SK-N-SH (cell line): Measurements from ENCODE around the gene DUSP1. TPM values are rescaled to one million over a fixed set of nuclear protein-coding genes. Genes with fewer than 3 reads are reported as not detected.

Experiments
- CTCF ChIA-PET: fragments of 300-600, 350-600 bp; formaldehyde crosslinking; extraction: SDS; loops from one replicate; lab custom pipeline; 2021; lab: Yijun Ruan, JAX
- POLR2A ChIA-PET: fragments of 350-600 bp; sonication (Branson Sonifier 250); formaldehyde crosslinking; extraction: SDS; loops from one replicate; lab custom pipeline; 2020; ENCODE audit warnings: antibody characterized with exemption, inconsistent platforms; lab: Yijun Ruan, JAX
- DNase-seq: peaks from one replicate; pipeline ENCODE4 v3.0.0; 2012
- H2AFZ ChIP-seq: fragments of 200-600 bp; sonication (generic); 2 replicates; pipeline ENCODE4 v1.8.1; 2016; ENCODE audit warnings: antibody characterized with exemption, mild to moderate bottlenecking, low read depth
- H3F3A ChIP-seq: fragments of 200-600 bp; sonication (generic); replicated peaks from 2 replicates; pipeline ENCODE3; 2016; ENCODE audit warnings: antibody characterized with exemption, mild to moderate bottlenecking; ENCODE audit not compliant: insufficient read depth
- H3K27ac ChIP-seq, 2 experiments: fragments of 200-500 bp in 1 of 2; fragments of 200-600 bp in 1 of 2; sonication (Bioruptor generic) in 1 of 2; sonication (generic), shearing (Covaris generic) in 1 of 2; 2 replicates each; pipeline versions ENCODE4 v1.5.1 to v1.6.1; 2014 to 2016; ENCODE audit warnings: low read depth in 2 of 2, inconsistent platforms in 1 of 2, low read length in 1 of 2, mild to moderate bottlenecking in 1 of 2, mixed read lengths in 1 of 2
- H3K27me3 ChIP-seq: fragments of 200-600 bp; sonication (generic), shearing (Covaris generic); 2 replicates; pipeline ENCODE4 v1.6.1; 2016; ENCODE audit warnings: mixed run types; ENCODE audit not compliant: insufficient read depth
- H3K36me3 ChIP-seq, 2 experiments: fragments of 200-500 bp in 1 of 2; fragments of 200-600 bp in 1 of 2; sonication (Bioruptor generic) in 1 of 2; sonication (generic) in 1 of 2; replicated peaks in 1 of 2; 2 replicates each; pipeline versions ENCODE3 to v1.5.1; 2014 to 2016; ENCODE audit warnings: low read length in 1 of 2, mild to moderate bottlenecking in 1 of 2; ENCODE audit not compliant: insufficient read depth in 2 of 2, control insufficient read depth in 1 of 2
- H3K4me1 ChIP-seq, 2 experiments: fragments of 200-500 bp in 1 of 2; fragments of 200-600 bp in 1 of 2; sonication (Bioruptor generic) in 1 of 2; sonication (generic), shearing (Covaris generic) in 1 of 2; 2 replicates each; pipeline versions ENCODE4 v1.5.1 to v1.6.1; 2014 to 2016; ENCODE audit warnings: low read depth in 1 of 2, low read length in 1 of 2, mixed run types in 1 of 2; ENCODE audit not compliant: insufficient read depth in 2 of 2, control insufficient read depth in 1 of 2
- H3K4me2 ChIP-seq: fragments of 200-600 bp; sonication (generic), shearing (Covaris generic); 2 replicates; pipeline ENCODE4 v1.6.1; 2017; ENCODE audit warnings: mixed run types
- H3K4me3 ChIP-seq, 2 experiments: fragments of 200-500 bp in 1 of 2; fragments of 200-600 bp in 1 of 2; sonication (Bioruptor generic) in 1 of 2; sonication (generic), shearing (Covaris generic) in 1 of 2; 2 replicates each; pipeline versions ENCODE4 v1.5.1 to v1.8.1; 2014 to 2016; ENCODE audit warnings: low read depth in 2 of 2, inconsistent platforms in 1 of 2, low read length in 1 of 2, mild to moderate bottlenecking in 1 of 2, mixed read lengths in 1 of 2, moderate library complexity in 1 of 2
- H3K79me2 ChIP-seq: fragments of 200-600 bp; sonication (generic); 2 replicates; pipeline ENCODE4 v1.8.1; 2017; ENCODE audit warnings: mild to moderate bottlenecking; ENCODE audit not compliant: insufficient read depth
- H3K9ac ChIP-seq: fragments of 200-600 bp; sonication (generic); 2 replicates; pipeline ENCODE4 v1.6.1; 2017; ENCODE audit warnings: mixed run types
- H3K9me2 ChIP-seq: fragments of 200-600 bp; sonication (generic); 2 replicates; pipeline ENCODE4 v1.6.1; 2017; ENCODE audit warnings: mixed run types
- H3K9me3 ChIP-seq: fragments of 200-600 bp; sonication (generic); 2 replicates; pipeline ENCODE4 v1.6.1; 2017; ENCODE audit warnings: mixed run types, mild to moderate bottlenecking, moderate library complexity
- H4K20me1 ChIP-seq: fragments of 200-600 bp; sonication (generic); 2 replicates; pipeline ENCODE4 v1.6.1; 2017; ENCODE audit warnings: mild to moderate bottlenecking, mixed run types; ENCODE audit not compliant: insufficient read depth
- CHD2 ChIP-seq: fragments of 150-350 bp; IDR thresholded peaks from 2 replicates; pipeline ENCODE4 v1.6.1; 2018; ENCODE audit warnings: low read length; ENCODE audit not compliant: partially characterized antibody
- CTCF ChIP-seq: fragments of 200-600 bp; sonication (generic); IDR thresholded peaks from 2 replicates; pipeline ENCODE4 v1.6.1; 2017; ENCODE audit warnings: antibody characterized with exemption, mild to moderate bottlenecking, moderate library complexity
- EP300 ChIP-seq, 2 experiments: IDR thresholded peaks; 2 replicates each; pipeline versions ENCODE4 v1.4.0 to v1.6.1; 2012; ENCODE audit warnings: borderline replicate concordance in 1 of 2, low read depth in 1 of 2, low read length in 1 of 2
- EZH2phosphoT487 ChIP-seq: fragments of 200-600 bp; sonication (generic); IDR thresholded peaks from 2 replicates; pipeline ENCODE4 v1.6.1; 2017; ENCODE audit warnings: low read depth, mixed run types, mild to moderate bottlenecking, antibody characterized with exemption, moderate library complexity, borderline replicate concordance
- FOXM1 ChIP-seq: IDR thresholded peaks from 2 replicates; pipeline ENCODE4 v1.4.0; 2012; ENCODE audit warnings: low read depth, mild to moderate bottlenecking
- MEF2A ChIP-seq: IDR thresholded peaks from 2 replicates; pipeline ENCODE4 v1.4.0; 2012; ENCODE audit warnings: low read depth, borderline replicate concordance
- MXI1 ChIP-seq: IDR thresholded peaks from 2 replicates; pipeline ENCODE4 v1.6.1; 2012; ENCODE audit warnings: mild to moderate bottlenecking, low read depth, low read length, improper control_type of control experiment
- RAD21 ChIP-seq: IDR thresholded peaks from 2 replicates; pipeline ENCODE4 v1.6.1; 2012; ENCODE audit warnings: mild to moderate bottlenecking, low read length
- RXRA ChIP-seq: IDR thresholded peaks from 2 replicates; pipeline ENCODE4 v1.4.0; 2012; ENCODE audit warnings: low read depth, mild to moderate bottlenecking, borderline replicate concordance
- SIN3A ChIP-seq: IDR thresholded peaks from 2 replicates; pipeline ENCODE4 v1.6.1; 2012; ENCODE audit warnings: low read depth, mild to moderate bottlenecking, low read length, moderate library complexity, borderline replicate concordance
- TAF1 ChIP-seq: IDR thresholded peaks from 2 replicates; pipeline ENCODE4 v1.6.1; 2012; ENCODE audit warnings: low read depth, mild to moderate bottlenecking, low read length, moderate library complexity, borderline replicate concordance
- YY1 ChIP-seq: IDR thresholded peaks from 2 replicates; pipeline ENCODE4 v1.4.0; 2012; ENCODE audit warnings: low read depth, mild to moderate bottlenecking
- WGBS: methylation state at CpG from one replicate; pipeline ENCODE4 v1.1.6; 2017; ENCODE audit warnings: low lambda C conversion rate; 5-methylcytosine and 5-hydroxymethylcytosine counted together
- polyA plus RNA-seq, 3 experiments: library from polyadenylated mRNA; depleted of rRNA; stranded (reverse); fragments of >200 nt; gene quantifications; 2 replicates each; pipeline ENCODE4 v1.2.3, GENCODE V29; 2012
- TF ChIP-seq, protein P1 (sequence below): IDR thresholded peaks from 2 replicates; pipeline ENCODE4 v1.4.0; 2012; ENCODE audit warnings: low read depth, borderline replicate concordance
- TF ChIP-seq, protein P2 (sequence below): IDR thresholded peaks from 2 replicates; pipeline ENCODE4 v1.6.1; 2012; ENCODE audit warnings: mild to moderate bottlenecking, low read depth, low read length, moderate library complexity
- TF ChIP-seq, protein P3 (sequence below): IDR thresholded peaks from 2 replicates; pipeline ENCODE4 v1.4.0; 2012; ENCODE audit warnings: low read depth, borderline replicate concordance

Gene DUSP1
- polyA plus RNA-seq, 1 of the 3 experiments (the other 2 are of a cell fraction), result 455 TPM

DNA sequence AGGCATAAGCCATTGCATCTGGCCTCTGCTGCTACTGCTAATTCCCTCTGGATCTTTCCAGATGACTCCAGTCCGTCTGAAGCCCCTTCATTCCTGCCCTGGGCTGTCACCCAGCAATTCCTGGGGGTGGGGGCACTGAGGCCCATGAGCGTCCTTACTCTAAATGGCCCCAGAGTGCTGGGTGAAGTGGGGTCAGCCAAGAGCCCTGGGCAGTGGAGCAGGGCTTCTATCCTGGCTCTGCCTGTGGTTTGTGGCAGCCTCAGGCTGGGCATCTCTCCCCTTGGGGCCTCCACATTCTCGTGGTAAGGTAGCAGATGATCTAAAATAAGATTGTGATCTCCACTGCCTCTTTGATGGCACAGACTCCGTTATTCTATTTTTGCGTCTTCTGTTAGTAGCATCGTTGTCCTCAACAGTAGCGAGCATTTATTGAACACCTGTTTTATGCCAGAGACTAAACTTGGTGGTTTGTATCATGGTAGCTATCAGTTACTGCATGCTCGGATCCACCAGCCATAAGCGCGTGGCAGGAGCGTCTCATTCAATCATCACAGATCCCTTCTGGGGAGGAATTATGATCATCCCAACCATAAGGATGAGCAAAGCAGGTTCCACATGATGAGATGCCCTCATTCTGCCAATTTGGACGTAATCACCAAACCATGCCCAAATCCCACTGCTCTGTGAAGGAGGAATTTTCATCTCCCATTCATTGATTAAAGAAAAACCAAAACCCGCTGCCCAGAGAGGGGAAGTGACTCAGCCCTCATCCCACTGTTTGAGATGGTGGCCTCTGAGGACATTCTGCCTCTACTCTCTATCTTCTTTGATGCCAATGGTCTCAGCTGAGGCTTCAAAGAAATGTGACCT lies 21.9 kb upstream of the DUSP1 start:
- Histone ChIP-seq H3K4me1 (peaks cover 0 to 12% of the 10 kb centered on the region in 2 experiments; a peak in 2 of 4 replicates), H3K9me2 (no peaks in the 10 kb centered on the region), H3K79me2 (no peaks in the 10 kb centered on the region), H3K27me3 (no peaks in the 10 kb centered on the region), H3K4me2 (no peak overlapping the region), H3K9me3 (no peaks in the 10 kb centered on the region), H2AFZ (no peak overlapping the region), H3K27ac (no peak overlapping the region), H3K9ac (no peak overlapping the region), H4K20me1 (no peaks in the 10 kb centered on the region), H3K4me3 (no peak overlapping the region), H3F3A (peaks cover 8% of the 10 kb centered on the region), H3K36me3 (no peaks in the 10 kb centered on the region)
- ChIA-PET CTCF (interaction anchor here (1.5 to 1.7 kb wide), 2 partner anchors 8 to 21 kb away, joined by 3 to 7 read pairs; no protein-coding TSS in a partner anchor), POLR2A (interaction anchor here (1.1 kb wide), 1 partner anchor 22 kb away, joined by 4 read pairs; no protein-coding TSS in a partner anchor)
- DNase-seq, result no peak
- 81% methylated on average over 13 of the region's 13 CpGs for whole genome bisulfite sequencing
- TF ChIP-seq, protein P1, sequence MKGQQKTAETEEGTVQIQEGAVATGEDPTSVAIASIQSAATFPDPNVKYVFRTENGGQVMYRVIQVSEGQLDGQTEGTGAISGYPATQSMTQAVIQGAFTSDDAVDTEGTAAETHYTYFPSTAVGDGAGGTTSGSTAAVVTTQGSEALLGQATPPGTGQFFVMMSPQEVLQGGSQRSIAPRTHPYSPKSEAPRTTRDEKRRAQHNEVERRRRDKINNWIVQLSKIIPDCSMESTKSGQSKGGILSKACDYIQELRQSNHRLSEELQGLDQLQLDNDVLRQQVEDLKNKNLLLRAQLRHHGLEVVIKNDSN, result no peak
- TF ChIP-seq, protein P2, sequence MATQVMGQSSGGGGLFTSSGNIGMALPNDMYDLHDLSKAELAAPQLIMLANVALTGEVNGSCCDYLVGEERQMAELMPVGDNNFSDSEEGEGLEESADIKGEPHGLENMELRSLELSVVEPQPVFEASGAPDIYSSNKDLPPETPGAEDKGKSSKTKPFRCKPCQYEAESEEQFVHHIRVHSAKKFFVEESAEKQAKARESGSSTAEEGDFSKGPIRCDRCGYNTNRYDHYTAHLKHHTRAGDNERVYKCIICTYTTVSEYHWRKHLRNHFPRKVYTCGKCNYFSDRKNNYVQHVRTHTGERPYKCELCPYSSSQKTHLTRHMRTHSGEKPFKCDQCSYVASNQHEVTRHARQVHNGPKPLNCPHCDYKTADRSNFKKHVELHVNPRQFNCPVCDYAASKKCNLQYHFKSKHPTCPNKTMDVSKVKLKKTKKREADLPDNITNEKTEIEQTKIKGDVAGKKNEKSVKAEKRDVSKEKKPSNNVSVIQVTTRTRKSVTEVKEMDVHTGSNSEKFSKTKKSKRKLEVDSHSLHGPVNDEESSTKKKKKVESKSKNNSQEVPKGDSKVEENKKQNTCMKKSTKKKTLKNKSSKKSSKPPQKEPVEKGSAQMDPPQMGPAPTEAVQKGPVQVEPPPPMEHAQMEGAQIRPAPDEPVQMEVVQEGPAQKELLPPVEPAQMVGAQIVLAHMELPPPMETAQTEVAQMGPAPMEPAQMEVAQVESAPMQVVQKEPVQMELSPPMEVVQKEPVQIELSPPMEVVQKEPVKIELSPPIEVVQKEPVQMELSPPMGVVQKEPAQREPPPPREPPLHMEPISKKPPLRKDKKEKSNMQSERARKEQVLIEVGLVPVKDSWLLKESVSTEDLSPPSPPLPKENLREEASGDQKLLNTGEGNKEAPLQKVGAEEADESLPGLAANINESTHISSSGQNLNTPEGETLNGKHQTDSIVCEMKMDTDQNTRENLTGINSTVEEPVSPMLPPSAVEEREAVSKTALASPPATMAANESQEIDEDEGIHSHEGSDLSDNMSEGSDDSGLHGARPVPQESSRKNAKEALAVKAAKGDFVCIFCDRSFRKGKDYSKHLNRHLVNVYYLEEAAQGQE, result no peak
- TF ChIP-seq YY1 (no peak), RAD21 (no peak)

GRCh38 chr5:172791726-172792445 lies 20.9 kb upstream of the DUSP1 start:
- CTCF ChIA-PET, result interaction anchor here (1.4 to 1.5 kb wide), 3 partner anchors 9 to 77 kb away, joined by 3 to 4 read pairs (median 4); partner anchors contain the start of gene DUSP1
- DNase-seq, result no peak
- 95% methylated on average over 8 of the region's 10 CpGs for WGBS

More at GRCh38 chr5:172791726-172792445, 20.9 kb upstream of the DUSP1 start:
- H3K4me3 ChIP-seq, result no peak overlapping the region
- no peaks in the 10 kb centered on the region for H3K79me2 ChIP-seq
- no peaks in the 10 kb centered on the region for H4K20me1 ChIP-seq
- peaks cover 0 to 9% of the 10 kb centered on the region in 2 experiments; a peak in 2 of 4 replicates for H3K4me1 ChIP-seq
- TF ChIP-seq RXRA (no peak), CHD2 (no peak), FOXM1 (no peak), MXI1 (no peak), MEF2A (no peak), EP300 (IDR thresholded peaks at IDR 0.05; ENCODE audit: borderline replicate concordance in 1 of 2, low read depth in 1 of 2, low read length in 1 of 2) (no peak), CTCF (no peak), EZH2phosphoT487 (no peak), SIN3A (no peak), TAF1 (no peak), YY1 (no peak)
- TF ChIP-seq, protein P3, sequence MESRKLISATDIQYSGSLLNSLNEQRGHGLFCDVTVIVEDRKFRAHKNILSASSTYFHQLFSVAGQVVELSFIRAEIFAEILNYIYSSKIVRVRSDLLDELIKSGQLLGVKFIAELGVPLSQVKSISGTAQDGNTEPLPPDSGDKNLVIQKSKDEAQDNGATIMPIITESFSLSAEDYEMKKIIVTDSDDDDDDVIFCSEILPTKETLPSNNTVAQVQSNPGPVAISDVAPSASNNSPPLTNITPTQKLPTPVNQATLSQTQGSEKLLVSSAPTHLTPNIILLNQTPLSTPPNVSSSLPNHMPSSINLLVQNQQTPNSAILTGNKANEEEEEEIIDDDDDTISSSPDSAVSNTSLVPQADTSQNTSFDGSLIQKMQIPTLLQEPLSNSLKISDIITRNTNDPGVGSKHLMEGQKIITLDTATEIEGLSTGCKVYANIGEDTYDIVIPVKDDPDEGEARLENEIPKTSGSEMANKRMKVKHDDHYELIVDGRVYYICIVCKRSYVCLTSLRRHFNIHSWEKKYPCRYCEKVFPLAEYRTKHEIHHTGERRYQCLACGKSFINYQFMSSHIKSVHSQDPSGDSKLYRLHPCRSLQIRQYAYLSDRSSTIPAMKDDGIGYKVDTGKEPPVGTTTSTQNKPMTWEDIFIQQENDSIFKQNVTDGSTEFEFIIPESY, result no peak
- POLR2A ChIA-PET, result interaction anchor here (1.1 kb wide), 1 partner anchor 21 kb away, joined by 4 read pairs; no protein-coding TSS in a partner anchor
- H3K36me3 ChIP-seq, result no peaks in the 10 kb centered on the region
- H3K9me3 ChIP-seq, result no peaks in the 10 kb centered on the region
- no peak overlapping the region for H2AFZ ChIP-seq
- no peak overlapping the region for H3K27ac ChIP-seq
- H3K9me2 ChIP-seq, result no peaks in the 10 kb centered on the region
- H3K9ac ChIP-seq, result no peak overlapping the region
- H3K27me3 ChIP-seq, result no peaks in the 10 kb centered on the region
- no peak overlapping the region for H3K4me2 ChIP-seq
- H3F3A ChIP-seq, result peaks cover 5% of the 10 kb centered on the region
